HEK293 (cell line): ENCODE data around the gene PIP4K2B.

ENCODE experiments used
- ATF2 ChIP-seq: fragments of 450-650 bp; formaldehyde crosslinking; IDR thresholded peaks from 2 replicates; pipeline ENCODE4 v1.5.1; 2016; ENCODE audit warnings: missing biosample characterization, missing genetic modification characterization, low read depth
- EGR2 ChIP-seq: fragments of 450-650 bp; formaldehyde crosslinking; IDR thresholded peaks from 2 replicates; pipeline ENCODE4 v1.5.1; 2016; ENCODE audit warnings: low read depth, missing biosample characterization, missing genetic modification characterization
- ELK4 ChIP-seq: IDR thresholded peaks from 2 replicates; pipeline ENCODE4 v1.6.1; 2011; ENCODE audit warnings: mild to moderate bottlenecking, low read depth, low read length, borderline replicate concordance
- HOXA7 ChIP-seq: sonication (generic); formaldehyde crosslinking; IDR thresholded peaks from 2 replicates; pipeline ENCODE4 v1.8.1; 2022; ENCODE audit warnings: missing genetic modification reagents, borderline replicate concordance
- KLF7 ChIP-seq: fragments of 450-650 bp; formaldehyde crosslinking; IDR thresholded peaks from 2 replicates; pipeline ENCODE4 v1.5.1; 2016; ENCODE audit warnings: missing biosample characterization, missing genetic modification characterization, borderline replicate concordance
- OSR2 ChIP-seq: fragments of 450-650 bp; formaldehyde crosslinking; IDR thresholded peaks from 2 replicates; pipeline ENCODE4 v1.5.1; 2016; ENCODE audit warnings: missing biosample characterization, missing genetic modification characterization
- REST ChIP-seq: fragments of 450-650 bp; formaldehyde crosslinking; IDR thresholded peaks from 2 replicates; pipeline ENCODE4 v1.5.1; 2016; ENCODE audit warnings: missing biosample characterization, missing genetic modification characterization
- TRIM28 ChIP-seq: IDR thresholded peaks from 2 replicates; pipeline ENCODE4 v1.6.1; 2011; ENCODE audit warnings: low read length, control low read depth, borderline replicate concordance
- WT1 ChIP-seq: fragments of 450-650 bp; formaldehyde crosslinking; IDR thresholded peaks from 2 replicates; pipeline ENCODE4 v1.5.1; 2016; ENCODE audit warnings: missing biosample characterization, missing genetic modification characterization
- ZBTB10 ChIP-seq: fragments of 450-650 bp; formaldehyde crosslinking; IDR thresholded peaks from 2 replicates; pipeline ENCODE4 v1.5.1; 2016; ENCODE audit warnings: missing biosample characterization, missing genetic modification characterization
- ZBTB26 ChIP-seq: fragments of 450-650 bp; formaldehyde crosslinking; optimal IDR thresholded peaks from 2 replicates; pipeline ENCODE3; 2016; ENCODE audit warnings: missing biosample characterization, mild to moderate bottlenecking, missing genetic modification characterization
- ZFP41 ChIP-seq: fragments of 450-650 bp; formaldehyde crosslinking; IDR thresholded peaks from 2 replicates; pipeline ENCODE4 v1.5.1; 2016; ENCODE audit warnings: missing biosample characterization, missing genetic modification characterization, borderline replicate concordance
- ZFP69B ChIP-seq: fragments of 450-650 bp; formaldehyde crosslinking; IDR thresholded peaks from 2 replicates; pipeline ENCODE4 v1.5.1; 2016; ENCODE audit warnings: missing biosample characterization, missing genetic modification characterization
- ZNF10 ChIP-seq: fragments of 450-650 bp; formaldehyde crosslinking; IDR thresholded peaks from 2 replicates; pipeline ENCODE4 v1.5.1; 2017; ENCODE audit warnings: missing biosample characterization, missing genetic modification characterization
- ZNF26 ChIP-seq: fragments of 450-650 bp; formaldehyde crosslinking; IDR thresholded peaks from 2 replicates; pipeline ENCODE4 v1.5.1; 2016; ENCODE audit warnings: missing biosample characterization, missing genetic modification characterization
- ZNF292 ChIP-seq: fragments of 450-650 bp; formaldehyde crosslinking; IDR thresholded peaks from 2 replicates; pipeline ENCODE4 v1.5.1; 2016; ENCODE audit warnings: low read depth, missing biosample characterization, missing genetic modification characterization, borderline replicate concordance
- ZNF302 ChIP-seq: fragments of 450-650 bp; formaldehyde crosslinking; IDR thresholded peaks from 2 replicates; pipeline ENCODE4 v1.5.1; 2016; ENCODE audit warnings: missing biosample characterization, missing genetic modification characterization, low read depth
- ZNF311 ChIP-seq: fragments of 450-650 bp; formaldehyde crosslinking; IDR thresholded peaks from 2 replicates; pipeline ENCODE4 v1.5.1; 2017; ENCODE audit warnings: missing biosample characterization, missing genetic modification characterization, borderline replicate concordance
- ZNF423 ChIP-seq: fragments of 450-650 bp; formaldehyde crosslinking; IDR thresholded peaks from 2 replicates; pipeline ENCODE4 v1.5.1; 2016; ENCODE audit warnings: missing biosample characterization, missing genetic modification characterization
- ZNF521 ChIP-seq: fragments of 450-650 bp; formaldehyde crosslinking; IDR thresholded peaks from 2 replicates; pipeline ENCODE4 v1.5.1; 2017; ENCODE audit warnings: missing biosample characterization, mild to moderate bottlenecking, missing genetic modification characterization
- ZNF544 ChIP-seq: fragments of 450-650 bp; formaldehyde crosslinking; IDR thresholded peaks from 2 replicates; pipeline ENCODE4 v1.5.0; 2017; ENCODE audit warnings: missing biosample characterization, missing genetic modification characterization
- ZNF548 ChIP-seq: fragments of 450-650 bp; formaldehyde crosslinking; IDR thresholded peaks from 2 replicates; pipeline ENCODE4 v1.5.1; 2016; ENCODE audit warnings: missing biosample characterization, missing genetic modification characterization
- ZNF558 ChIP-seq: fragments of 450-650 bp; formaldehyde crosslinking; IDR thresholded peaks from 2 replicates; pipeline ENCODE4 v1.5.1; 2016; ENCODE audit warnings: missing biosample characterization, missing genetic modification characterization
- ZNF621 ChIP-seq: fragments of 450-650 bp; formaldehyde crosslinking; IDR thresholded peaks from 2 replicates; pipeline ENCODE4 v1.5.1; 2017; ENCODE audit warnings: missing biosample characterization, missing genetic modification characterization
- ZNF629 ChIP-seq: fragments of 450-650 bp; formaldehyde crosslinking; IDR thresholded peaks from 2 replicates; pipeline ENCODE4 v1.5.1; 2017; ENCODE audit warnings: missing biosample characterization, missing genetic modification characterization
- ZNF654 ChIP-seq: fragments of 450-650 bp; formaldehyde crosslinking; IDR thresholded peaks from 2 replicates; pipeline ENCODE4 v1.5.1; 2016; ENCODE audit warnings: low read depth, missing biosample characterization, missing genetic modification characterization
- ZNF747 ChIP-seq: fragments of 450-650 bp; formaldehyde crosslinking; IDR thresholded peaks from 2 replicates; pipeline ENCODE4 v1.5.1; 2016; ENCODE audit warnings: missing biosample characterization, missing genetic modification characterization
- ZNF76 ChIP-seq: fragments of 450-650 bp; formaldehyde crosslinking; IDR thresholded peaks from 2 replicates; pipeline ENCODE4; 2016; ENCODE audit warnings: low read depth, missing biosample characterization, missing genetic modification characterization, borderline replicate concordance
- ZNF843 ChIP-seq: fragments of 450-650 bp; formaldehyde crosslinking; IDR thresholded peaks from 2 replicates; pipeline ENCODE4 v1.5.1; 2016; ENCODE audit warnings: missing biosample characterization, missing genetic modification characterization

Gene PIP4K2B

GRCh38 chr17:38746849-38747462 is 52.4 kb downstream of the PIP4K2B start (continued):
- TF ChIP-seq HOXA7, result no peak
- TF ChIP-seq ZNF747 (tag by site-specific recombination), result no peak
- peak; percentile 12; the same call in 1 of the 2 replicates for TF ChIP-seq ZBTB10 (tag by site-specific recombination)
- no peak for TF ChIP-seq ZNF548
- TF ChIP-seq ZNF521 (tag by site-specific recombination), result no peak
- no peak for TF ChIP-seq ZBTB26 (tag by site-specific recombination)
- no peak for TF ChIP-seq ATF2 (tag by site-specific recombination)
- TF ChIP-seq KLF7, result no peak
- no peak for TF ChIP-seq ZFP41
- peak; percentile 59; the same call in 1 of the 2 replicates for TF ChIP-seq ZFP69B (tag by site-specific recombination)
- TF ChIP-seq EGR2 (tag by site-specific recombination), result peak; percentile 85
- no peak for TF ChIP-seq TRIM28
- no peak for TF ChIP-seq ZNF302
- TF ChIP-seq ZNF629, result no peak
- TF ChIP-seq REST, result no peak
- TF ChIP-seq ZNF10 (tag by site-specific recombination), result no peak; the same call in 1 of the 2 replicates
- TF ChIP-seq ZNF76 (tag by site-specific recombination), result peak; percentile 60
- no peak for TF ChIP-seq OSR2 (tag by site-specific recombination)
- TF ChIP-seq ZNF621 (tag by site-specific recombination), result no peak
- 0 out of 2 replicates have a peak, but pooled peaks have one; percentile 19 for TF ChIP-seq ZNF423
- TF ChIP-seq WT1 (tag by site-specific recombination), result 0 out of 2 replicates have a peak, but pooled peaks have one; percentile 27
- TF ChIP-seq ZNF654 (tag by site-specific recombination), result no peak
- no peak for TF ChIP-seq ZNF26 (tag by site-specific recombination)
- no peak for TF ChIP-seq ZNF311 (tag by site-specific recombination)
- TF ChIP-seq ELK4, result no peak
- TF ChIP-seq ZNF558, result no peak
- TF ChIP-seq ZNF544 (tag by site-specific recombination), result no peak
- no peak for TF ChIP-seq ZNF843
- no peak for TF ChIP-seq ZNF292 (tag by site-specific recombination)
